Measurements from ENCODE around the gene NUP42. TPM values are rescaled to one million over a fixed set of nuclear protein-coding genes. Genes with fewer than 3 reads are reported as not detected.
"Not testable (repeated sequence)": the region's sequence is repeated elsewhere in the genome, so short reads cannot be mapped to it uniquely, and the experiment has no call there.

The NUP42 gene
- total RNA-seq, 1 donor from 2014 or later, result 51.9 TPM

DNA sequence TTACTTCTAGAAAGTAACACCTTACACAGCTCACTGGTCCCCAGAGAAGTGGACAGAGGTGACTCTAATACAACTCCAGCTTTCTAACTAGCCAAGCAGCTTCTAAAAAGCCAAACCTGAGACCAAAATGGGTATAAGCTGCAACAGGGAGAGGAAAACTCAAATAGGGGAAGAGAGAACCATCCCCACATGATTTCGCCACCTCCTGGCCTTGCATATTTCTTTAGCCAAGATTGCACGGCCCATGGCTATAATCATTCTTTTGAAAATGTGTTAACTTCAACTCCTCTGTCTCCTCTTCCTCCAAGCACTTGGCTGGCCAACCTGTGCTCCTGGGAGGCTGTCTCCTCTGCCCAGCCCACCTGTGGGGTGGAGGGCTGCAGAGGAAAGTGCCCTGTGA lies 28.7 kb downstream of the NUP42 start:
- Mint-ChIP-seq H3K27ac (no peak overlapping the region), H3K4me1 (no peaks in the 10 kb centered on the region), H3K4me3 (no peak overlapping the region), H3K27me3 (peaks cover 28% of the 10 kb centered on the region), H3K36me3 (ENCODE audit: low read depth) (peaks cover 5% of the 10 kb centered on the region), H3K9me3 (no peaks in the 10 kb centered on the region)
- intact Hi-C loops (cut with micrococcal nuclease), result no loop called here
- DNase-seq, result no peak

- H3K4me3 Mint-ChIP-seq, result no peak overlapping the region
- H3K9me3 Mint-ChIP-seq, result no peaks in the 10 kb centered on the region
- no peaks in the 10 kb centered on the region for H3K4me1 Mint-ChIP-seq
- intact Hi-C loops (cut with micrococcal nuclease), result no loop called here
- H3K27ac Mint-ChIP-seq, result no peak overlapping the region
- peaks cover 2% of the 10 kb centered on the region for H3K36me3 Mint-ChIP-seq (ENCODE audit: low read depth)
- no peak for DNase-seq
- peaks cover 23% of the 10 kb centered on the region for H3K27me3 Mint-ChIP-seq
Measured at GRCh38 chr7:23211589-23211988, 29.7 kb downstream of the NUP42 start.

- Mint-ChIP-seq H3K9me3 (no peaks in the 10 kb centered on the region), H3K4me3 (no peak overlapping the region), H3K27me3 (peaks cover 15% of the 10 kb centered on the region), H3K36me3 (ENCODE audit: low read depth) (no peaks in the 10 kb centered on the region), H3K27ac (no peak overlapping the region), H3K4me1 (no peaks in the 10 kb centered on the region)
- intact Hi-C loops (cut with micrococcal nuclease), result no loop called here
- DNase-seq, result no peak
Measured at GRCh38 chr7:23212395-23212794, 30.5 kb downstream of the NUP42 start.

GRCh38 chr7:23212841-23213240 lies 31.0 kb downstream of the NUP42 start:
- intact Hi-C loops (cut with micrococcal nuclease), result no loop called here
- Mint-ChIP-seq H3K4me3 (no peak overlapping the region), H3K36me3 (ENCODE audit: low read depth) (no peaks in the 10 kb centered on the region), H3K27me3 (peaks cover 12% of the 10 kb centered on the region), H3K27ac (no peak overlapping the region), H3K4me1 (no peaks in the 10 kb centered on the region), H3K9me3 (no peaks in the 10 kb centered on the region)
- DNase-seq, result no peak

DNA sequence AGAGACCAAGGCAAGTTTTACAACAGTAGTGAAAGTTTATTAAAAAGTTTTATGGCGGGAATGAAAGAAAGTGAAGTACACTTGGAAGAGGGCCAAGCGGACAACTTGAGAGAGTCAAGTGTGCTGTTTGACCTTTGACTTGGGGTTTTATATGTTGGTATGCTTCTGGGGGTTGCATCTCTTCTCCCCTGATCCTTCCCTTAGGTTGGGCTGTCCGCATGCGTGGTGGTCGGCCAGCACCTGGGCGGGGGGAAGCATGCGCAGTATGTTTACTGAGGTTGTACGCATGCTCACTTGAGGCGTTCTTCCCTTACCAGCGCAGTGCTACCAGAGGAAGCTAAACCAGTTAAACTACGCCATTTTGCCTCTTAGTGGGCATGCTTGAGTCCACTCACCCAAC lies 31.9 kb downstream of the NUP42 start:
- peaks cover 10% of the 10 kb centered on the region for H3K27me3 Mint-ChIP-seq
- H3K4me3 Mint-ChIP-seq, result no peak overlapping the region
- no peak overlapping the region for H3K27ac Mint-ChIP-seq
- H3K4me1 Mint-ChIP-seq, result no peaks in the 10 kb centered on the region
- no peaks in the 10 kb centered on the region for H3K9me3 Mint-ChIP-seq
- H3K36me3 Mint-ChIP-seq (ENCODE audit: low read depth), result no peaks in the 10 kb centered on the region
- no peak for DNase-seq
- intact Hi-C loops (cut with micrococcal nuclease), result no loop called here

- no peak overlapping the region for H3K27ac Mint-ChIP-seq
- no peaks in the 10 kb centered on the region for H3K9me3 Mint-ChIP-seq
Measured at GRCh38 chr7:23214423-23214822, 32.6 kb downstream of the NUP42 start.

DNA sequence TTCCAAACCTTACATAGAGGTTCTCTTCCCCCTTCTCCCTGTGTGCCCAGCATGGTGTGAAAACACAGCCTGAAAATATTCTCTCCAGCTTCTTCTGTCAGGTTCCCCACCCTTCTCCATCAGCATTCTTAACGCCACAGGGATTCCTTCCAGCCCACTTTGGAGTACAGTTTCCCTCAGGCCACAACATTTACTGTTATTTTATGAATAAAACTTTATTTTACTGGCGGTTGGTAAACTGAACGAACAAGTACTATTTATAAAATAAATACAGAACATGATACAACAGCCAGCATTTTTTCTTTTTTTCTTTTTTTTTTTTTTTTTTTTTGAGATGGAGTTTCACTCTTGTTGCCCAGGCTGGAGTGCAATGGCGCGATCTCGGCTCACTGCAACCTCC lies 33.1 kb downstream of the NUP42 start:
- intact Hi-C loops (cut with micrococcal nuclease), result no loop called here
- no peak overlapping the region for H3K4me3 Mint-ChIP-seq
- no peak overlapping the region for H3K27ac Mint-ChIP-seq
- peaks cover 11% of the 10 kb centered on the region for H3K27me3 Mint-ChIP-seq
- no peaks in the 10 kb centered on the region for H3K36me3 Mint-ChIP-seq (ENCODE audit: low read depth)
- no peaks in the 10 kb centered on the region for H3K4me1 Mint-ChIP-seq
- H3K9me3 Mint-ChIP-seq, result no peaks in the 10 kb centered on the region
- no peak for DNase-seq

More at GRCh38 chr7:23214423-23214822, 32.6 kb downstream of the NUP42 start:
- no peak overlapping the region for H3K4me3 Mint-ChIP-seq
- no peak for DNase-seq
- H3K36me3 Mint-ChIP-seq (ENCODE audit: low read depth), result no peaks in the 10 kb centered on the region
- H3K4me1 Mint-ChIP-seq, result no peaks in the 10 kb centered on the region
- peaks cover 11% of the 10 kb centered on the region for H3K27me3 Mint-ChIP-seq
- intact Hi-C loops (cut with micrococcal nuclease), result no loop called here

DNA sequence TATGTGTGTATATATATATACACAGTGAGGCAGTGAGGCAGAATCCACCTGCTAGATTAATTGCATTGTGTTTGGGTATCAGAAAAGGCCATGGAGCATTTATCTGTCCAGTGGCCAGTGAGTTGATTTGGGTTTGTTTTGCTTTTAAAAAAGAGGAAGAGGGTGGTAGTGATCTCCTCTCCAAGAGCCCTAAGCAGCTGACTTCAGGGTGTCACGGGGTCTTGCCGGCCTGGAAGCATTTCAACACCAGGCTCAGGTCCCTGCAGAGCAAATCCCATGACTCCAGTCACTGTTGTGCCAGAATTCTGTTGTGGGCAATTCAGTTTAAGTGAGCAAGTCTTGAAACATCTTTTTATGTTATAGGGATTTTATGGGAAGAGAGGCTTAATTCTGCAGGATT lies 34.2 kb downstream of the NUP42 start:
- H3K4me1 Mint-ChIP-seq, result no peaks in the 10 kb centered on the region
- DNase-seq, result no peak
- H3K36me3 Mint-ChIP-seq (ENCODE audit: low read depth), result no peaks in the 10 kb centered on the region
- peaks cover 13% of the 10 kb centered on the region for H3K27me3 Mint-ChIP-seq
- H3K27ac Mint-ChIP-seq, result no peak overlapping the region
- intact Hi-C loops (cut with micrococcal nuclease), result no loop called here
- no peaks in the 10 kb centered on the region for H3K9me3 Mint-ChIP-seq
- H3K4me3 Mint-ChIP-seq, result no peak overlapping the region

GRCh38 chr7:23218196-23218595 lies 36.3 kb downstream of the NUP42 start:
- H3K27me3 Mint-ChIP-seq, result peaks cover 9% of the 10 kb centered on the region

DNA sequence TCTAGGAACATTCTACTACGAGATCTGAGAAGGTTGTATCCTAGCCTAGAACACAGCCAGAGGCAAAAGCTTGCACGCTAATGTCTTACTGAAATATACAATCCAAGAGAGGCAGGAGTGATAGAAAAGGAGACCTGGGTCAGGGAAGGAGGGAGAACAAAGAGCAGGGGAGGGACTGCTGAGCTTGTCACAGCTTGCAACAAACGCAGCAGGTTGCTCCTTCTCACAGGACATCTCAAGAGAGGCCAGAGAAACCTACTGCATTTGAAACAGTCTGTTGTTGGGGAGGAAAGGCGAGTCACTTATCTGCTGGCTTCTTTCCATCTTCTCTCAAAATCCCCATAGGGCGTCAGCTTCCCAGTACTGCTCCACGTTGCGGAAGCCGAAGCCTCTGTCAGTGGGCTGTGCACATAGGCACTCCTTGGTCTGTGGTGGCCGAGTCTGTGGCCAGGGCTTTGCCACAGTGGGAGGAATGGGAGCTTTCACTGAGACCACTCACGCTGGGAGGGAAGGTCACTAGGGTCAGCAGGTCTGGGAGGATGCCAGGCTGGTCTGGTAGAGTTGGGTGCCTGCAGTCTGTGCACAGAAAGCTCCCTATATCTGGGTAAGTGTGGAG lies 39.0 kb downstream of the NUP42 start:
- Mint-ChIP-seq H3K27me3 (peaks cover 19% of the 10 kb centered on the region), H3K9me3 (no peaks in the 10 kb centered on the region), H3K36me3 (ENCODE audit: low read depth) (no peaks in the 10 kb centered on the region), H3K4me1 (no peaks in the 10 kb centered on the region), H3K4me3 (no peak overlapping the region), H3K27ac (no peak overlapping the region)
- DNase-seq, result no peak
- intact Hi-C loops (cut with micrococcal nuclease), result no loop called here

More at GRCh38 chr7:23218196-23218595, 36.3 kb downstream of the NUP42 start:
- no peak for DNase-seq
- Mint-ChIP-seq H3K9me3 (no peaks in the 10 kb centered on the region), H3K4me3 (no peak overlapping the region), H3K4me1 (no peaks in the 10 kb centered on the region), H3K27ac (no peak overlapping the region), H3K36me3 (ENCODE audit: low read depth) (no peaks in the 10 kb centered on the region)
- intact Hi-C loops (cut with micrococcal nuclease), result no loop called here

DNA sequence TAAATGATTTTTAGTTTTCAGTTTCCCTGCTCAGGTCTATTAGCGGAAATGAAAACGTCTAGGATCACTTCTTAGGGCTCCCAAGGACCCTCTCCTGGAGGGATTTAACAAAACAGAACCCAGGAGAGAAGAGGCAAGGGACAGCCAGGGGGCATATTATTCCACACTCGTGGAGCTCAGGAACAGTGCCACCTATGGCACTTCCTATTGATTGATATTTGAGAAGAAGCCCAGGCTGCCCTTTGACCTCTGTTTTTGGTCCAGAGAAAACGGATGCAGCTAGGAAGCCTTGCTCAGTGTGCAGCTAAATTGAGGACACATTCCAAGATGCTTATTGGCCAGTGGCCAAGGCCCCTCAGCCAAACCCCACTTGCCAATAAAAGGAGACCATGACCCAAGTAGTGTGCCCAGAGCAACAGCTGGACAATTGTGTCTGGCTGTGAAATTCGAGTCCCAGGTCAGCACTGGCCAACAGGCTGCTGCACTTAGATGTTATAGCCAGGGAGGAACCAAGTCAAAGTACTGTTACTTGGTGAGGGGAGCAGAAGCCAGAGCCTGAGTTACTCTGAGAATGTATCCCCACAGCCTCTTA lies 40.7 kb downstream of the NUP42 start:
- peaks cover 19% of the 10 kb centered on the region for H3K27me3 Mint-ChIP-seq
- intact Hi-C loops (cut with micrococcal nuclease), result no loop called here
- no peak overlapping the region for H3K4me3 Mint-ChIP-seq
- no peaks in the 10 kb centered on the region for H3K9me3 Mint-ChIP-seq
- DNase-seq, result no peak
- H3K27ac Mint-ChIP-seq, result no peak overlapping the region
- H3K4me1 Mint-ChIP-seq, result no peaks in the 10 kb centered on the region
- no peaks in the 10 kb centered on the region for H3K36me3 Mint-ChIP-seq (ENCODE audit: low read depth)

DNA sequence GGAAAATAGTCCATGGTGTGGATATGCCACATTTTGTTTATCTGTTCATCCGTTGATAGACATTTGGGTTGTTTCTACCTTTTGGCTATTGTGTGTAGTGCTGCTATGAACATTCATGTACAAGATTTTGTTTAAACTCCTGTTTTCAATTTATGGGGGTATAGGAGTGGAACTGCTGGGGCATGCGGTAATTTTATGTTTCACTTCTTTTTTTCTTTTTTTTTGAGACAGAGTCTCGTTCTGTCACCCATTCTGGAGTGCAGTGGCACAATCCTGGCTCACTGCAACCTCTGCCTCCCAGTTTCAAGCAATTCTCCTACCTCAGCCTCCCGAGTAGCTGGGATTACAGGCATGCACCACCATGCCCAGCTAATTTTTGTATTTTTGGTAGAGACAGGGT lies 42.5 kb downstream of the NUP42 start:
- H3K9me3 Mint-ChIP-seq; intact Hi-C loops (cut with micrococcal nuclease); H3K27ac Mint-ChIP-seq; DNase-seq; H3K4me1 Mint-ChIP-seq; H3K4me3 Mint-ChIP-seq; H3K36me3 Mint-ChIP-seq (ENCODE audit: low read depth): not testable (repeated sequence)
- H3K27me3 Mint-ChIP-seq, result peaks cover 15% of the 10 kb centered on the region

GRCh38 chr7:23226844-23227450 lies 45.1 kb downstream of the NUP42 start:
- H3K27me3 Mint-ChIP-seq, result peaks cover 12% of the 10 kb centered on the region
- no peaks in the 10 kb centered on the region for H3K36me3 Mint-ChIP-seq (ENCODE audit: low read depth)

DNA sequence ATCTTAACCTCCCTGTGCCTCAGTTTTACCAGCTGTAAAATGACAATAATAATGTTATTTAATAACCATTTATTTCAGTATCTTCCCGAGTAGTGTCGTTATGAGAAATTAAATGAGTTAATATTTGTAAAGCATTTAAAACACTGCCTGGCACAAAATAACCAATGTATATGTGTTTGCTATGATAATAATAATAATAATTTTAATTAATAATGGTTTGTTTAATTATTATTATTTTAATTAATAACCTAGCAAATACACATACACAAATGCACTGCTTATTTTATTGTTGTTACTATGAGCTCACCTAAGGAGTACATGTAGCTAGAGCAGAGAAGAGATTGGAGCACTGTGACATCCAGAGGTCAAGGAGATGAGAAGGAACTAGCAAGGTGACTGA lies 46.6 kb downstream of the NUP42 start:
- Mint-ChIP-seq H3K4me1 (peaks cover 1% of the 10 kb centered on the region), H3K27ac (no peak overlapping the region), H3K4me3 (no peak overlapping the region), H3K36me3 (ENCODE audit: low read depth) (no peaks in the 10 kb centered on the region), H3K27me3 (peaks cover 11% of the 10 kb centered on the region), H3K9me3 (no peaks in the 10 kb centered on the region)
- intact Hi-C loops (cut with micrococcal nuclease), result no loop called here
- DNase-seq, result no peak

More at GRCh38 chr7:23226844-23227450, 45.1 kb downstream of the NUP42 start:
- intact Hi-C loops (cut with micrococcal nuclease), result no loop called here
- Mint-ChIP-seq H3K9me3 (no peaks in the 10 kb centered on the region), H3K27ac (no peak overlapping the region), H3K4me1 (no peaks in the 10 kb centered on the region), H3K4me3 (no peak overlapping the region)
- no peak for DNase-seq

Measured in activated CD4-positive, alpha-beta T cell treated with anti-CD3 and anti-CD28 coated beads, Interleukin-2, amount 10 ng/mL, durations not matched to agents 24 days and 14 days (primary cell).